HepG2 (cell line): ENCODE measurements around the gene AUTS2. TPM values are rescaled to one million over a fixed set of nuclear protein-coding genes. Genes with fewer than 3 reads are reported as not detected.

Experiments
- ATAC-seq: fragments of 200-7000 bp; cut with Tn5 transposase; 3 replicates; pipeline ENCODE4 v1.9.1; 2020; ENCODE audit warnings: mild to moderate bottlenecking, moderate library complexity
- BruUV-seq: library from RNA; stranded (reverse); fragments of 400-500 nt; replicated peaks from 2 replicates; lab custom pipeline; 2021; lab: Mats Ljungman, UMichigan
- CTCF ChIA-PET: fragments of 300-600 bp; formaldehyde crosslinking; extraction: SDS; loops from one replicate; lab custom pipeline; 2021; ENCODE audit warnings: low total read pairs, inconsistent platforms, low intra/inter-chr PET ratio; lab: Yijun Ruan, JAX
- POLR2A ChIA-PET: fragments of 350-600 bp; sonication (Branson Sonifier 250); formaldehyde crosslinking; loops from one replicate; lab custom pipeline; 2020; ENCODE audit warnings: antibody characterized with exemption, inconsistent platforms; lab: Yijun Ruan, JAX
- DNase-seq: peaks from one replicate; pipeline ENCODE4 v3.0.0-alpha.2; 2015; ENCODE audit warnings: low spot score
- FAIRE-seq: peaks from 3 replicates; lab custom pipeline; 2011; peaks lifted over from hg19 to GRCh38; lab: Jason Lieb, UNC
- H2AFZ ChIP-seq: one replicate; pipeline ENCODE4 v1.6.1; 2011; ENCODE audit warnings: low read length, inconsistent platforms
- H3K27ac ChIP-seq: fragments of 300-600 bp; 3 replicates; pipeline ENCODE4 v1.8.0; 2011; ENCODE audit warnings: mixed run types, mild to moderate bottlenecking, mixed read lengths, low read length, inconsistent platforms; ENCODE audit not compliant: insufficient read depth; ENCODE audit errors: extremely low read length
- H3K27me3 ChIP-seq, 2 experiments: fragments of 200-600 bp in 1 of 2; 2 replicates in 1 of 2; 3 replicates in 1 of 2; pipeline versions ENCODE4 v1.6.0 to v1.8.0; 2011; ENCODE audit warnings: low read length in 2 of 2, mild to moderate bottlenecking in 2 of 2, moderate library complexity in 2 of 2, inconsistent platforms in 1 of 2; ENCODE audit not compliant: insufficient read depth in 2 of 2, control insufficient read depth in 1 of 2
- H3K36me3 ChIP-seq, 2 experiments: fragments of 200-600 bp in 1 of 2; replicated peaks in 1 of 2; 2 replicates in 1 of 2; 3 replicates in 1 of 2; pipeline versions ENCODE4 v1.5.1 to v1.8.0; 2011; ENCODE audit warnings: low read length in 2 of 2, inconsistent platforms in 1 of 2; ENCODE audit not compliant: insufficient read depth in 2 of 2, control insufficient read depth in 1 of 2
- H3K4me1 ChIP-seq: 2 replicates; pipeline ENCODE4 v1.5.1; 2012; ENCODE audit warnings: low read length, inconsistent platforms; ENCODE audit not compliant: insufficient read depth
- H3K4me2 ChIP-seq: 2 replicates; pipeline ENCODE4 v1.6.0; 2011; ENCODE audit warnings: low read depth, low read length, inconsistent platforms
- H3K4me3 ChIP-seq, 3 experiments: fragments of 200-600 bp in 1 of 3; sonication (generic), shearing (Covaris generic) in 1 of 3; replicated peaks in 1 of 3; 2 replicates each; pipeline ENCODE4 v1.5.1; 2011 to 2016; ENCODE audit warnings: low read length in 3 of 3, inconsistent platforms in 2 of 3, low read depth in 2 of 3, mild to moderate bottlenecking in 2 of 3, control low read depth in 1 of 3, mixed read lengths in 1 of 3; ENCODE audit not compliant: insufficient read depth in 1 of 3
- H3K79me2 ChIP-seq: one replicate; pipeline ENCODE4 v1.6.1; 2011; ENCODE audit warnings: low read length, inconsistent platforms; ENCODE audit not compliant: insufficient read depth
- H3K9ac ChIP-seq: 2 replicates; pipeline ENCODE4 v1.6.0; 2011; ENCODE audit warnings: mild to moderate bottlenecking, low read depth, low read length, inconsistent platforms; ENCODE audit not compliant: insufficient read depth
- H3K9me3 ChIP-seq: 2 replicates; pipeline ENCODE4 v1.5.1; 2012; ENCODE audit warnings: mild to moderate bottlenecking, low read length
- H4K20me1 ChIP-seq: 2 replicates; pipeline ENCODE4 v1.6.0; 2011; ENCODE audit warnings: inconsistent platforms, mild to moderate bottlenecking, low read length, moderate library complexity; ENCODE audit not compliant: insufficient read depth
- GATA4 ChIP-seq: sonication (generic); IDR thresholded peaks from 2 replicates; pipeline ENCODE4 v1.6.1; 2016; ENCODE audit warnings: antibody characterized with exemption, low read depth, borderline replicate concordance
- KDM2A ChIP-seq: sonication (generic); formaldehyde crosslinking; IDR thresholded peaks from 2 replicates; pipeline ENCODE4 v1.4.0; 2020; ENCODE audit warnings: low read depth, missing genetic modification reagents, borderline replicate concordance
- KLF6 ChIP-seq: IDR thresholded peaks from 2 replicates; pipeline ENCODE4 v1.8.0; 2016; ENCODE audit warnings: missing biosample characterization, missing genetic modification reagents
- MAFF ChIP-seq: IDR thresholded peaks from 2 replicates; pipeline ENCODE4 v1.6.1; 2011; ENCODE audit warnings: low read depth, low read length, improper control_type of control experiment
- MAFK ChIP-seq, 2 experiments: IDR thresholded peaks in 1 of 2; conservative IDR thresholded peaks in 1 of 2; 2 replicates each; pipeline ENCODE4 v1.6.1; 2011; ENCODE audit warnings: improper control_type of control experiment in 2 of 2, low read length in 2 of 2
- MXI1 ChIP-seq: IDR thresholded peaks from 3 replicates; pipeline ENCODE4 v1.6.1; 2012; ENCODE audit warnings: low read depth, low read length, inconsistent platforms, borderline replicate concordance
- ZFP36L2 ChIP-seq: sonication (generic); formaldehyde crosslinking; IDR thresholded peaks from 2 replicates; pipeline ENCODE4 v1.4.0; 2020; ENCODE audit warnings: missing genetic modification reagents
- ZNF24 ChIP-seq: fragments of 450-650 bp; IDR thresholded peaks from 2 replicates; pipeline ENCODE4 v1.6.1; 2017; ENCODE audit warnings: antibody characterized with exemption, mild to moderate bottlenecking
- ZNF761 ChIP-seq: sonication (generic); formaldehyde crosslinking; conservative IDR thresholded peaks from 2 replicates; pipeline ENCODE4 v1.4.0; 2020; ENCODE audit warnings: mild to moderate bottlenecking, missing genetic modification reagents
- WGBS: methylation state at CpG from one replicate; pipeline ENCODE4 v1.1.6; 2017; ENCODE audit warnings: low lambda C conversion rate; 5-methylcytosine and 5-hydroxymethylcytosine counted together
- in situ Hi-C: cut with HindIII; loops from 2 replicates; pipeline ENCODE4 v1.10.0; 2017; ENCODE audit warnings: low pct_unique_long_range_greater_than_20kb; ENCODE audit not compliant: extremely low pct_ligation_motif_present
- intact Hi-C: fragments of 100-400 bp; cut with micrococcal nuclease; formaldehyde crosslinking; loops from one replicate; pipeline ENCODE4 v1.10.0; 2022; ENCODE audit not compliant: unreplicated experiment
- polyA plus RNA-seq, 8 experiments: library from polyadenylated mRNA; depleted of rRNA in 3 of 8; stranded (reverse) in 7 of 8; unstranded in 1 of 8; fragments of >200 nt; fragmentation: Illumina TruSeq in 4 of 8; extraction: Trizol in 4 of 8; gene quantifications; 2 replicates each; pipeline versions ENCODE4 v1.2.1 to v1.2.3, GENCODE V29; 2011 to 2016; ENCODE audit warnings: low read depth in 4 of 8, missing spikeins in 1 of 8, mixed read lengths in 1 of 8; ENCODE audit not compliant: insufficient read depth in 1 of 8
- total RNA-seq, 5 experiments: library from RNA; depleted of rRNA; stranded (reverse); fragments of >200 nt; fragmentation: Illumina TruSeq; extraction: Trizol; gene quantifications; 2 replicates each; pipeline ENCODE4 v1.2.3, GENCODE V29; 2016; ENCODE audit warnings: low read depth in 1 of 5

Gene AUTS2
- total and polyA plus RNA-seq, 2 of the 13 experiments (the other 11 are each of a cell fraction or from before 2014, with no cell fraction given) = 0.38 TPM; not detected in 1

GRCh38 chr7:70480927-70481569 lies 882.8 kb downstream of the AUTS2 start:
- FAIRE-seq (no peak), DNase-seq (no peak)
- ChIA-PET CTCF (no interaction called here), POLR2A (no interaction called here)
- no peaks in the 10 kb centered on the region for H4K20me1 ChIP-seq
- H3K79me2 ChIP-seq = no peaks in the 10 kb centered on the region
- H3K27me3 ChIP-seq = no peaks in the 10 kb centered on the region
- no peak overlapping the region for H2AFZ ChIP-seq
- no peaks in the 10 kb centered on the region for H3K36me3 ChIP-seq
- no peaks in the 10 kb centered on the region for H3K9me3 ChIP-seq
- in situ Hi-C loops = no loop called here
- no peak for TF ChIP-seq GATA4
- peak; percentile 56 for TF ChIP-seq MAFF
- peak; percentile 56 to 70; a peak in 3 of 4 replicates for TF ChIP-seq MAFK (conservative IDR thresholded peaks at IDR 0.05 in 1 of 2, IDR thresholded peaks at IDR 0.05 in 1 of 2; ENCODE audit: low read length in 2 of 2)
- TF ChIP-seq, all 625 proteins: peak for 2
- WGBS = 33% methylated on average over 8 of the region's 8 CpGs
- no TSS peak for BruUV-seq
- Histone ChIP-seq H3K4me1 (no peaks in the 10 kb centered on the region), H3K9ac (no peak overlapping the region), H3K4me2 (no peak overlapping the region), H3K27ac (no peak overlapping the region), H3K4me3 (no peak overlapping the region)
- no peak for ATAC-seq
- intact Hi-C loops = no loop called here

GRCh38 chr7:70481570-70482123 lies 883.4 kb downstream of the AUTS2 start:
- ChIA-PET POLR2A (no interaction called here), CTCF (no interaction called here)
- DNase-seq (no peak), FAIRE-seq (no peak), ATAC-seq (no peak)
- no peaks in the 10 kb centered on the region for H3K4me1 ChIP-seq
- H3K4me2 ChIP-seq = no peak overlapping the region
- BruUV-seq = no TSS peak
- 14% methylated on average over 8 of the region's 8 CpGs for WGBS
- no peaks in the 10 kb centered on the region for H3K79me2 ChIP-seq
- no peaks in the 10 kb centered on the region for H3K9me3 ChIP-seq
- no peak overlapping the region for H3K27ac ChIP-seq
- no peak overlapping the region for H3K4me3 ChIP-seq
- in situ Hi-C loops = no loop called here
- H3K27me3 ChIP-seq = no peaks in the 10 kb centered on the region
- intact Hi-C loops = no loop called here
- no peak for TF ChIP-seq MXI1
- TF ChIP-seq ZFP36L2 = no peak
- no peak for TF ChIP-seq KLF6 (CRISPR knock-in tag)
- no peak for TF ChIP-seq ZNF24
- TF ChIP-seq ZNF761 (CRISPR knock-in tag) = no peak
- TF ChIP-seq KDM2A (CRISPR knock-in tag) = no peak
- H3K36me3 ChIP-seq = no peaks in the 10 kb centered on the region
- no peak overlapping the region for H2AFZ ChIP-seq
- no peak overlapping the region for H3K9ac ChIP-seq
- H4K20me1 ChIP-seq = no peaks in the 10 kb centered on the region
